GM18873 (cell line): ENCODE results near the gene CALML3.

Experiments used
- ATAC-seq: cut with Tn5 transposase; IDR thresholded peaks from one replicate; pipeline ENCODE4 v1.9.1; 2021; ENCODE audit warnings: mild to moderate bottlenecking, moderate library complexity, moderate number of reproducible peaks; ENCODE audit not compliant: unreplicated experiment, low FRiP score

Gene CALML3

GRCh38 chr10:5522913-5523560 lies 1.7 kb upstream of the CALML3 start:
- ATAC-seq = no peak

GRCh38 chr10:5523796-5524574 lies 776 bp upstream of the CALML3 start:
- ATAC-seq = no peak

- no peak for ATAC-seq
Observed at GRCh38 chr10:5525561-5526341, 990 bp downstream of the CALML3 start.

- ATAC-seq = no peak
Observed at GRCh38 chr10:5526691-5527331, 2.0 kb downstream of the CALML3 start.

DNA sequence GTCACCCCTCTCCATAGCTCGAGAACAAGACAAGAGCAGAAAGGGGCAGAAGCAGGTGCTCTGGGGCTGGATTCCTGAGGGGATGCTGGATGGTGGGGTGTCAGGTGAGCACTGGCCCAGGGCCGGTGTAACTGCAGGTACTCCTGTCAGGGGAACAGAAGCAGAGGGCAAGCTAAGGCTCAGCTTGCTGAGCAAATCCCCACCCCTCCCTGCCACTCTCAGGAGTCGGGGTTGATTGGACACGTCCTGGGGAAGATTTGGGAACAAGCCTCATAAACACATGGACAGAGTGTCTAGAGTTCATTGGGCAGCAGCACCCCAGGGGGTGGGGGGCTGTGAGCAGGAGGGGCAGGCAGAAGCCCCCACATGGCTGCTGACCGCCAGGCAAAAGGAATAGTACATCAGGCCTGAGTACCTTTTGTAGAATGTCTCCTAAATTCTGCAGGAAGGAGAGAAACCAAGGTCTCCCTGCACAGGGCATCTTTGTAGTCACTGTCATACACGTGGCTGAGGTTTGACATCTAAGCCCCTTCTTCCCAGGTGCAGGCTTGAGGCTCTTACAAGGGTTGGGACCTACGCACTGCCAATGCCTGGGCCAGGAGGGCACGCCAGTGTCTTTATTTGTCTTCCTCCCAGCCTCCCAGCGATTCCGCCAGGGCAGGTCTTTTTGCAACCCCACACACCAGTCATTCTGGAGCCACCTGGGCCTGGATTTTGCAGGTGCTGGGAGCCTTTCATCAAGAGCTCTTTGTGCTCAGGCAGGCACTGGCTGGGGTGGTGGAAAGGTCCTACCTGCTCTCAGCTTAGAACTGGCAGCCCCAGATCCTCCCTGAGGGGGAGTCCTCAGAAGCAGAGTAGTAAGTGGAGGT lies 2.8 kb downstream of the CALML3 start:
- ATAC-seq = no peak

- no peak for ATAC-seq
Observed at GRCh38 chr10:5528989-5529701, 4.4 kb downstream of the CALML3 start.

GRCh38 chr10:5529702-5530411 lies 5.1 kb downstream of the CALML3 start:
- no peak for ATAC-seq

DNA sequence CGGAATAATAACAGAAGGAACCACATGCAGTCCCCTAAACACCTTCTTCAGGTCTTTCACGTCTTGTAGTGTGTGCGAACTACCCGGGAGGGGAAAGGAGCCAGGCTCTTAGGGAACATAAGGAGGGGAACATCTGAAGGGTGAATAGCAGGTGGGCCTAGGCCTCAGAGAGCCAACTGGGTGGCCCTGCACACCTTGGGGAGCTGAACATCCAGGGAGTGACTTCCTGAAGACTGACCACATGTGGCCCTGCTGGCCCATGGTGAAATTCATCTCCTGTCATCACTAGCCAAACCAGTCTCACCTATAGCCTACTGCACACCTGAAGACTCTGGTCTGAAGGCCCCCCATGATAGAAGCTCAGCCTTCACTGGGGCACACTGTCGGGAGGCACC lies 5.6 kb downstream of the CALML3 start:
- no peak for ATAC-seq

DNA sequence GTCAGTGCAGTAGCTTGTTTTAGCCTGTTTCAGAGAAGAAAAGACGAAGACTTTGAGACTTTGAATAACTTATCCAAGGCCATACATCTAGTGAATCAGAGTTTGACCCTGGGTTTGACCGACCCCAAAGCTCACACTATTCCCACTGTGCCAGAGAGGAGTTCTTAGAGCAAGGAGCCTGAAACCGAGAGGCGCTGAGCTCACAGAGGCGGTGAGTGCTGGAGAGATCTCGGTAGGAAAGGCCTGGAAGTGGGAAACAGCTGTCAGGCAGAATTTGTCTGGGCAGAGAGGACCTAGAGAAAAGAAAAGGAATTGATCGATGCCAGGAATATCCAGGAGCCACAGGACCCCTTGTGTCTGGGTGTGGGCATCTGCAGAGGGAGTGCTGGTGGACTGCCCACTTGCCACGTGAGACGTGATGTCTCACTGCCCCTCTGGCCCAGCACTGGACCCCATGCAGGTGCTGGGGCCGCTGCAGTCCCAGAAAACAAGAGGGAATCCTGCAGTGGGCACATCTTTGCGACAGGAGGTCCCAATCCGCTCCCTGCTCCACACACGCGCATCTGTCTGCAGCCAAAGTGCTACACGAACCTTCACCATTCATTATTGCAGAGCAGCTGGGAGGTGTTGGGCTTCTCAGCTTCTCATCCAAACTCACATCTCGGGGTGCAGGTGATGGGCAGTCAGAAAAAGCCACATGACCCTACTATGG lies 6.2 kb downstream of the CALML3 start:
- no peak for ATAC-seq

DNA sequence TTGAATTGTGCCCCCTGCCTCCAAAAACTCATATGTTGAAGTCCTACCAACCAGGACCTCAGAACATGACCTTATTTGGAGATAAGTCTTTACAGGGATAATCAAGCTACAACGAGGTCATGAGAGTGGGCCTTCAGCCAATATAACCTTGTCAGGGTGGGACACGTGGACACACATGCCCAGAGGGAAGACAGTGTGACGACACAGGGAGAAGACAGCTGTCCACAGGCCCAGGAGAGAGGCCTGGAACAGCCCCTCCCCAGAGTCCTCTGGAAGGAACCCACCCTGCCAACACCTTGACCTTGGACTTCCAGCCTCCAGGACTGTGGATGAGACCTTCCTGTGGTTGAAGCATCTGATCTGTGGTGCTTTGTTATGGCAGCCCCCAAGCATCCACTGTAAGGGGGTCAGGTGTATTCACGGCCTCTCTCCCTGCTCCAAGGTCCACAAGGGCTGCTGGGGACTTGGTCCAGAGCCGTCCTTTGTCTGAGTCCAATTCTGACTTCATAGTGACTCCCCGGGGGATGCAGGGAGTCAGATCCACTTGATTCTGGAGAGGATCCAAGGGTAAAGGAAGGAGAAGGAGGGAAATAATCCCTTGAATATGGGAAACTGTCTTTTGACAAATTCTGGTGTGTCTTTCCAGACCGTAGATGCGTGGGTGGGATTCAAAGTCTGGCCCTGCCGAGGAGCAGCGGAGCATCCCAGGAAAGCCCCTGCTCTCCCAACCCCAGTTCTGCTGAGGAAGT lies 7.0 kb downstream of the CALML3 start:
- no peak for ATAC-seq

DNA sequence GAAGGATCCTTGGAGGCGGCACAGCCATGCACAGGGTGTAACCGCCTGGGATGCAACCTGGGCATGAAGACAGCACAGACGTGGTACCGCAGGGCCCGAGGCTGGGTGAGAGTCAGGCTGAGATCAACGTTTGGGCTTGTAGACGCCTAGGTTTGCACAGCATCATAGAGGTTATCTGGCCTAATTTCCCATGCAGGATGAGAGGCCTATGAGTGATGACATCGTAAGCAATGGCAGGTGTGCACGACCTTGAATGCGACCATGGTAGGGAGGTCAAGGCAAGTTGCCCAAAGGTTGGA lies 7.5 kb downstream of the CALML3 start:
- ATAC-seq = no peak

GRCh38 chr10:5532618-5533097 lies 7.9 kb downstream of the CALML3 start:
- no peak for ATAC-seq

DNA sequence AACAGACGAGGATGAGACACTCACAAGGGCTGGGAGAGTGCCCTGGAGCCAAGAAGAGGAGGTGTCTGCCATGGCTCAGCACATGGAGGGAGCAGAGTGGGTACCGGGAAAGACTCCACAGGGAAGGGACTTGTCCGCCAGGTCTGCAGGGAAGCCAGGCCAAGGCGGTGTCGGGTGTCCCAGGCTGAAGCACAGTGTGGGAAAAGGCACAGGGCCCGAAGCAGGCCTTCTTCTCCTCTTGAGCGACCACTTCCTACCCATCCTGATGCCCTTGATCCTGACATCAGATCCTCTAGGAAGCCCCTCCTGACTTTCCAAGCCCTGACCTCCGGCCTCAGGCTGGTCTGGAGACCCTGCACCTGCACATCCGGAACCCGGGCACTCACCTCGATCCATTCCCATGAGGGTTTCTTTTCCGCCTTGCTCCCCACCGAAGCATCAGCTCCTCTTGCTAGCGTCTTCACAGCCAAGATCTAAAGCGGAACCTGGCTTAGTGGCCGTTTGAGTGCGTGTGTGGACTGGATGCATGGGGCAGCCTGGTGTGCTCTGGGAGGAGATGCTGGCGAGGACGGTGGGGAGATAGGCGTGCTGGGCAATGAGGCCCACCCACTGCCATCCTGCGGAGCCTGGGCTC lies 8.5 kb downstream of the CALML3 start:
- no peak for ATAC-seq

- ATAC-seq = no peak
Observed at GRCh38 chr10:5534051-5534821, 9.5 kb downstream of the CALML3 start.

DNA sequence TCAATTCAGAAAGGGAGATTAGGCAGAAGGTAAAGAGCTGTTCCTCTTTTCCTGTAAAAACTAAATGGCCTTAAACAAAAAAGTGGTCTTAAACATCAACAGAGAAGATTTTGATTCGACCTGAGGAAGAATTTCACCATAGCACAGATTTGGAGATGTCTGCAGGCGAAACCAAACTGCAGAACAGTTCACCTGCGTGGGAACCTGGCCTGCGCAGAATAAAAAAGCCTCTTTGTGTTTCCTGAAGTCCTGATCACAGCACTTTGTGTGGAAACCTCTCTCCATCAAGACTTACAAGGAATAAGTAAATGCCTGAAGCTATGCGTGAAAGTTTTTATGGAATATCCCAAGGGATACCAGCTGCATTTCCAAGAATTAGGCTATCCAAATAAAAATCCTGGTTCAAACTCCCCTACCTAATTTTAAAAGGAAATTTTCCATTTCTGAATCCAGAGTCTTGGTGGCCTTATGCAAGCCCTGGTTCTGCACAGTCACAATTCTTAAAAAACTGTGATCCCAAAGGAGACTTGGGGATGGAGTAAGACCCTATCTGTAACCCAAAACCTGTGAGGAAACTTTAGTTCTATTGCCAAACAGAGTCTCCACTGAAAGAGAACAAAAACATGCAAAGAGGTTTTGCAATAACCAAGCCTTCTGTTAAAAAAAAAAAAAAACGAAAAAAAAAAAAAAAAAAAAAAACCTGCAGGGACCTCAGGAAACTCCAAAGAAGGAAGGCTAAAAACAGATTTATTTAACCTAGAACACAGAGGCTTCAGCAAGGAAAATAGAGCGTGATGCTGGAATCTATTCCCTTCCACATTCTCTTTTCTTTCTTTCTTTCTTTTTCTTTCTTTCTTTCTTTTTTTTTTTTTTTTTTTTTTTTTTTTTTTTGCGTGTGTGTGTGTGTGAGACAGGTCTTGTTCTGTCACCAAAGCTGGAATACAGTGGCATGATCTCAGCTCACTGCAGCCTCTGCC lies 10.4 kb downstream of the CALML3 start:
- no peak for ATAC-seq
